Kidney glomerular epithelial cell (primary cell): Measurements from ENCODE around the gene USP35.

Experiments used
- DNase-seq: peaks from one replicate; lab custom pipeline; 2025; lab: John Stamatoyannopoulos, UW

Gene USP35, protein sequence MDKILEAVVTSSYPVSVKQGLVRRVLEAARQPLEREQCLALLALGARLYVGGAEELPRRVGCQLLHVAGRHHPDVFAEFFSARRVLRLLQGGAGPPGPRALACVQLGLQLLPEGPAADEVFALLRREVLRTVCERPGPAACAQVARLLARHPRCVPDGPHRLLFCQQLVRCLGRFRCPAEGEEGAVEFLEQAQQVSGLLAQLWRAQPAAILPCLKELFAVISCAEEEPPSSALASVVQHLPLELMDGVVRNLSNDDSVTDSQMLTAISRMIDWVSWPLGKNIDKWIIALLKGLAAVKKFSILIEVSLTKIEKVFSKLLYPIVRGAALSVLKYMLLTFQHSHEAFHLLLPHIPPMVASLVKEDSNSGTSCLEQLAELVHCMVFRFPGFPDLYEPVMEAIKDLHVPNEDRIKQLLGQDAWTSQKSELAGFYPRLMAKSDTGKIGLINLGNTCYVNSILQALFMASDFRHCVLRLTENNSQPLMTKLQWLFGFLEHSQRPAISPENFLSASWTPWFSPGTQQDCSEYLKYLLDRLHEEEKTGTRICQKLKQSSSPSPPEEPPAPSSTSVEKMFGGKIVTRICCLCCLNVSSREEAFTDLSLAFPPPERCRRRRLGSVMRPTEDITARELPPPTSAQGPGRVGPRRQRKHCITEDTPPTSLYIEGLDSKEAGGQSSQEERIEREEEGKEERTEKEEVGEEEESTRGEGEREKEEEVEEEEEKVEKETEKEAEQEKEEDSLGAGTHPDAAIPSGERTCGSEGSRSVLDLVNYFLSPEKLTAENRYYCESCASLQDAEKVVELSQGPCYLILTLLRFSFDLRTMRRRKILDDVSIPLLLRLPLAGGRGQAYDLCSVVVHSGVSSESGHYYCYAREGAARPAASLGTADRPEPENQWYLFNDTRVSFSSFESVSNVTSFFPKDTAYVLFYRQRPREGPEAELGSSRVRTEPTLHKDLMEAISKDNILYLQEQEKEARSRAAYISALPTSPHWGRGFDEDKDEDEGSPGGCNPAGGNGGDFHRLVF

DNA sequence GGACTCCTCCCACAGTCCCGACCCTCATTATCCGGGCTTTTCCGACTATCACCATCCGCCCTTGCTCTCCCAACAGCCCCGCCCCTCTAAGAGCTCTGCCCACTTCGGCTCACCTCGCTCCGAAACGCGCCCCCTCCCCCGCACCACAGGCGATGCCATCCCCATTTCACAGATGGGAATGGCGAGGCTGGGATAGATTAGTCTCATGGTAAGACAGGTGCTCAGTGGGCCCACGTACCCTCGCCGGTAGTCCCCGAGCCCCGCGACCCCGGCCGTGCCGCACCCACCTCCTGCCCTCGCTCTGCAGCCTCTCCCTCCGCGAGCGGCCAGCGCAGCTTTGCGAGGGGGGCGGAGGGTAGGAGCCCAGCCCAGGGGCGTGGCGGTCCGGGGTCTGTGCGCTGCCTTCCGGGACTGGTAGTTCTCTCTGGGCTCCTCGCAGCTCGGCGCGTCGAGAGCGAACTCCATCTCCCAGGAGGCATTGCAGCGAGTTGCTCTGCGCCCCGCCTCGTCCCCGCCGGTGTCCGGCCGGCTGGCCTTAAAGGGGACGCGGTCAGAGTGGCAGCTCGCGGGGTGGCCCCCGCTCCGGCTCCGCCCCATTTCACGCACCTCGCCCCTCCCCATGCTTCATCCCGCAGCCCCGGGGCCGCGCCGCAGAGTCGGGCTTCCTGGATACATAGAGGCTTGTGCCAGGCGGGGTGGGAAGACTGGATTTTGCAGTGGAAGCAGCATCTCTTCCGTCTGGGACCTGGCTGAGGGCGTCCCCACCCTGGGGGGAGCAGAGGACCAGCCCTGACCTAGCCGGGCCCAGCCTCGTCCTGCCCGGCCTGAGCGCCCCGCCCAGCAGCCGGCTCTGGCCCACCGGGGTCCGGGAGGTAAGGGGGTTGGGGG lies at the start of gene USP35, which contains the start of gene KCTD21:
TSS of gene USP35 (plus strand) at position 634 of the 888 bp plus-strand sequence. CDS start 7,327 bp downstream, outside the sequence.
TSS of gene KCTD21 (minus strand) at position 341 of the 888 bp plus-strand sequence. CDS start 14,072 bp downstream, outside the sequence.
- peak; percentile 93 for DNase-seq

DNA sequence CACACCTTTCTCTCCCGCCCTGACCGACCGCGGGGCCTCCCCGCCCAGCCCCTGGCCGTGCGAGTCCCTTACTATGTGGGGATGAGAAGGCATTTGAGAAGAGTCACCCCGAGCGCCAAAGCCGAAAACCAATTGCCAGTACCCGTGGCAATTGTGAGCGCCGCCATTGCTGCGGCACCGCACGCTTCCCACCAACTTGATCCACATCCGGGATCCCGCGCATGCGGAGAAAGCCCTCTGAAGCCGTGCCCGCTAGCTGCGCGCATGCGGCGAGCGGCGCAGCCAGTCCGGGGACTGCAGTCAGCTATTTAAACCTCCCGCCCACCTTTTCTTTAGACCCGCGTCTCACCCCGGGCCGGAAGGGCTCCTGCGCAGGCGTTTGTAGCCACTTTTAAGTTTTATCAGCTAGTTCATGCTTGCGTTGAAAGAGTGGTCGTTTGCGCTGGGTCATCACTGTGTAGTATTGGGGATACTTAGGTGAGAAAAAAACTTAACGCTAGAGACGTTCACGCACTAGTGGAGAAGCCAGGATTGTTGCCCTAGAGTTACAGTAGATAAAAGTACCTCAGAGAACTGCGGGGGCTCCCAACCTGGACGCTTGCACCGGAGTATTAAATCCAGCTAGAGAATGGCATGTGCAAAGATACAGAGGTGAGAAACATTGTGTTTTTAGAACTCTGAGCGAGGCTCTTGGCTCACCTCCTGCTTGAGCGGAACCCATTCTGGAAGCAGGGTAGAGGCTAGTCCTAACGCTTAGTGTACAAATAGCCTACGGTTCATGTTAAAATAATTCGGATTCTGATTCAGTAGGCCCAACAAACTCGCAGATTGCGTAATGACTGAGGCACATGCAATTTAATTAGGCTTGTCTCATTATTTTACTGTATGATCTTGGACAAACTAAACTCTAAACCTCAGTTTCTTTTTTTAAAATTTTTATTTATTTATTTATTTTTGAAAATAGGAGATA lies 49.0 kb upstream of the USP35 start, which contains the start of gene ALG8:
TSS of gene ALG8 (minus strand) at position 205 of the 970 bp plus-strand sequence. CDS start at position 167, 38 bp downstream.
- peak; percentile 90 for DNase-seq

DNA sequence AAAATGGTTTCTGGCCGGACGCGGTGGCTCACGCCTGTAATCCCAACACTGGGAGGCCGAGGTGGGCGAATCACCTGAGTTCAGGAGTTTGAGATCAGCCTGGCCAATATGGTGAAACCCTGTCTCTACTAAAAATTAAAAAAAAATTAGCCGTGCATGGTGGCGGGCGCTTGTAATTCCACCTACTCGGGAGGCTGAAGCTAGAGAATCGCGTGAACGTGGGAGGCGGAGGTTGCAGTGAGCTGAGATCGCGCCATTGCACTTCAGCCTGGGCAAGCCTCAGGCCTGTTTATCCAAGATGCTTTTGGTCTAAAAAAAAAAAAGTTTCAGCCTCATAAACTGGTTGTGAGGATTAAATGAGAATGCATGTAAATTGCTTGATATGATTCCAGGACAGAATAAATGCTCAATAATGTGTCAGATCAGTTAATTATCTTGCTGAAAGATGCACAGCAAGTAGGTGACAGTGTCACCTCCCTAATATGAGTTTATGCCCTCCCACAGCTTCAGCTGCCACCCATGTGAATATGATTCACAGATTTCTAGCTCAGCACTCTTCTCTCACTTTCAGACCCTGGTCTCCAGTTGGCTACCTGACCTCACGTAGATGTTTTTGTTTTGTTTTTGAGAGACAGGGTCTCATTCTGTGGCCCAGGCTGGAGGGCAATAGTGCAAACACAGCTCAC lies 48.2 kb upstream of the USP35 start:
- no peak for DNase-seq

DNA sequence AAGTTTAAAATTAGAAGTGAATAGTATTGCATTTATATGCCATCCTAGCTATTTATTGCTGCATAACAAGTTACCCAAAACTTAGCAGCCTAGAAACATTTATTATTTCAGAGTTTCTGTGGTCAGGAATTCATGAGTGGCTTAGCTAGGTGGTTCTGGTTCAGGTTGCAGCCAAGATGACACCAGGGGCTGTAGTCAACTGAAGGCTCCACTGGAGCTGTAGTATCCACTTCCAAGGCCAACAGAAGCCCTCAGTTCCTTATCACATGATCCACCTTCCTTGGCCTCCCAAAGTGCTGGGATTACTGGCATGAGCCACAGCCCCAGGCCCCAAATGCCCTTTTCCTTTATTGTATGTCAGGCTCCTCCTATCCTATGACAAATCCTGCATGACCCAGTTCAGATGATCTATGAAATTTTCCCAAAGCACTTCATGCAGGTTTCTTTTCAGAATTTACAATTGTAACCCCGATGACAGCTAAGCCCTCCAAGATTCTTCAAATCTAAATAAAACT lies 43.2 kb upstream of the USP35 start:
- no peak for DNase-seq

DNA sequence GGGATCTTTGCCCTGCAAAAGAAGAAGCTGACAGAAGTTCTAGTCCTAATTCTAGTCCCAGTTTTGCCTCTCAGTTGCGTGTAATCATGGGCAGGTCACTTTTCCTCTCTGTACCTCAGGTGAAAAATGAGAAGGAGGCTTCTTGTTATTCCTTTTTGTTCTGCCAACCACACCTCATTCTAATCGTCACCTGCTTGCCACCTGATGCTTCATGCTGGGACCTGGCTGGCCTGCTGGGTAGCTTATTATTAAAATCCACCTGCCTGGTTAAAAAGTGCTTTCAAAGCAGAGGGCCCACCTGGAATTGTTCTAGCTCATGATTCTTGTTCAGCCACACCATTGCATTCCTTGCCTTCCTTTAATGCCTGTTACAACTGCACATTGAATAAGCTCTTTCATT lies 40.9 kb upstream of the USP35 start:
- no peak for DNase-seq

DNA sequence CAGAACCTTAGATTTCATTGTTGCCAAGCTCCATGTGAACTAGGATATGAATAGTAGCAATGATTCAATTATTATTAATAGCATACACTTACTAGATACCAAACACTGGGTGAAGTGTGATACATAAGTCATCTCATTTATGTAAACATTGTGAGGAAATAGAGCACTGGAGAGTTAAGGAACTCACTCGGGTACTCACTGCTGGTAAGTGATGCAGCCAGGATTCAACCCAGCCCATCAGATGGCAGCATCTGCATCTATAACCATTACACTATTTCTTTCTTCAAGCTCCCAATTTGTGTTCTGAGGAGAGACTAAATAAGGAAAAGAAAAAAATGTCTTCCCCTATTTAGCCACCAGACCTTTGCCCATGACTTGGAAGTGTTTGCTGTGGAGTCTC lies 39.1 kb upstream of the USP35 start:
- peak; percentile 28 for DNase-seq

DNA sequence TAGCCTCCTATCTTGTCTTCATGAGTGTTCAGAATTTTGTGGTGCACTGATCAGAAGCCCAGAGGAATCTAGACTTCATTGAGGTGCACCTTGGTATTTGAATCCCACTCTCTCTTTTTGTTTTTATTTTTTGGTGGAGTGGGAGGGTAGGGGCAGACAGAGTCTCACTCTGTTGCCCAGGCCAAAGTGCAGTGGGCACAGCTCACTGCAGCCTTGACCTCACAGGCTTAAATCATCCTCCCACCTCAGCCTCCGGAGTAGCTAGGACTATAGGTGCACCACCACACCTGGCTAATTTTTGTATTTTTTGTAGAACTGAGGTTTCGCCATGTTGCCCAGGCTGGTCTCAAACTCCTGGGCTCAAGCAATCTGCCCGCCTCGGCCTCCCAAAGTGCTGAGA lies 38.4 kb upstream of the USP35 start:
- DNase-seq, result no peak

DNA sequence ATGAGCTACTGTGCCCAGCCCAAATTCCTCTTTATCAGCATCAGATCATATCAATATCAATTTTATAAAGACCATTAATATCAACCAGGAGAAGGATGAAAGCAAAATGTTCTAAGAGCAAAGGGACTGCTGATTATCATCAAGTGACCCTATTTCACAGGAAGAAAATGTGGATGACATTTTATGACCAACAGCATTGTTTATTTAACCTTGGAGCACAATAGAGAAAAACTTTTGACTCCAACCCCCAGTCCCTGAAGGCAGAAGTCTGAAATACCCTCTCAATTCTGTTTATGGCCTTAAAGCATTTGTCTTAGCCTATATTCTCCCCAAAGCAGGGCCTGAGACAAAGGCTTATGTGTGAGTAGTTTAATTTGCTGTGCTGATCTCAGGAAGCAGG lies 38.0 kb upstream of the USP35 start:
- no peak for DNase-seq

DNA sequence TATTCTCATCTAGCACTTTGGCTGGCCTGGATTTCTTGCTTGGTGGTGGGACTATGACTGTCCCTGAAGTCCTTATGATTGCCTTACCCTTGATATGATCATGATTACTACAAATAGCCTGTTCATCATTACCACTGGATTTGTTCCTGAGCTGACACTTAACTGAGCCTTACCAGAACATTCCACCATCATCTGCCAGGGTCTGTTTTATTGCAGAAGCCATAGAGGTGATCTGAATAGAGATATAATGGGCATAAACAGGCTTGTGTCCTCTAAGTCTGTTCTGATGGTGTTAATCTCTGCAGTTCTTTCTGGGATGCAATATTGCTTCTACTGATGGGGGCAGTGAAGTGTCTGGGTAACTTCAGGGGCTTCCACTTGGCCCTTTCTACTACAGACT lies 36.9 kb upstream of the USP35 start:
- no peak for DNase-seq

DNA sequence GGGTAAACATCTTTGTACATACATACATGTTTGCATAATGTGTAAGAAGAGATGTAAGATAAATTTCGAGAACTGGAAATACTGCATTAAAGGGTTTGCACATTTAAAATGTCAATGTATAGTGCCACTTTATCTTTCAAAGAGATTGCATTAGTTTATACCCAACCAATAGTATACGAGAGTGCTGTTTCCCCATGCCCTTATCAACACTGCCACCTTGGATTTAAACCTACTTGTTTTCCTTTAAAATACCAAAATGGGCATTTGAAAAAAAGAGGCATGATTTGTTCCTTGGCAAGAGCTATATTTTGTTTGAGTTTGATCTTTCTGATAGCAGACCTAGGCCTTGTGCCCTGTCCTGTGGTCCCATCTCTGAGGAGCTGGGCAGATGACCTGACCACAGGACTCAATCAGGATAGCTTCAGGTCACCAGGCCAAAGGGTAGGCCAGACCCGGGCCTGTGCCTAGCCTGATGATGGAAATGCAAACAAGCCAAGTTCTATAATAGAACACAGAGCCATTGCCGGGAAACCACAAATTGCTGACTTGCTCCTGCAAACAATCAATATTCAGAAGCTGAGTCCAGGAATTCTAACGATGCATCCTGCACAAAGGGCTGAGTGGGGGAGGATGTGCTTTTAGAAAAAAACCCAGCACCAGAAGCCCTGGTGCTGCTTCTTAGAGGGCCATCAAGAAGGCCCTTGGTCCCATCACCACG lies 32.4 kb upstream of the USP35 start:
- no peak for DNase-seq

DNA sequence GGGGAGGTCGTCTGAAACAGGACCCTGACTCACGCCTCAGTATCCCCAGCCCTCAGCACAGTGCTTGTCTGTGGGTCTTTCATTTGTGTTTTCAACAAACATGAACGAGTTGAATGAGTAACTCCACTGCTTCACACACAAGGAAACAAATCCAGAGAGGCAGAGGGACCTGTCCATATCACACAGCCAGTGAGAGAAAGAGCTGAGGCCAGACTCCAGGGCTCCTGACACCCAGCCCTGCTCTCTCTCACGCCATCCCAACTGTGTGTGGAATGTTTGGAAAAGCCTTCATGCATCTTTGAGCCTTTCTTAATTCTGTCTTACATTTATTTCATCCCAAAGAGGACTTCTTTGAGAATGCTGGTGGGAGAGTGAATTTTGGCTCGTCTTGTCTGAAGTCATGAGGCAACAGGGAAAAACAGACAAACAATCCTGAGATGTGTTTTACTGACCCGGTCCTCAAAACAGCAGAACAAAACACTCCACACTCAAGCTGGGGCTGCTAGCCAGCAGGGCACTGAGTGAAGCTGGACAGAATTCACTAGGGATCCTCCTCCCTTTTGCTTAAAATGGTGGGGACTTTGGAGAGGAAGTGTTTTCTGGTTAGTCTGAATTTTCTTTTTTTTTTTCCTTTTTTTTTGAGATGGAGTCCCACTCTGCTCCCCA lies 29.6 kb upstream of the USP35 start:
- no peak for DNase-seq

DNA sequence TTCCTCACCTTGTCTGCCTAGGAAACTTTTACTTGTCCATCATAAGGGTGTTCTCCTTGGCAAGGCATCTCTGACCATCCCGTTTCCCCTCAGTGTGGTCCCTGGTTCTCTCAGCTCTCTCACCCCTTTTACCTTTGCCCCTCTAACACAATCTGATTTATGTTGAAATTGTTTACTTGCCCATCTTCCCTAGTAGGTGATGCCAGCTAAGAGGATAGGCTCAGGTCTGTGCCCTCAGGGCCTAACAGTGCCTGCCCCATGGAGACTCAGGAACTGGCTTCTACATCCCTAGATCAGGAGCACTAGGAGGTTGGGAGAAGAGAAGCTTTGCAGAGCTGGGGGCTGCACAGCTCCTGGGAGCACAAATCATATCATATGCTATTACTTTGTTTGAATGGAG lies 28.2 kb upstream of the USP35 start:
- DNase-seq, result no peak

DNA sequence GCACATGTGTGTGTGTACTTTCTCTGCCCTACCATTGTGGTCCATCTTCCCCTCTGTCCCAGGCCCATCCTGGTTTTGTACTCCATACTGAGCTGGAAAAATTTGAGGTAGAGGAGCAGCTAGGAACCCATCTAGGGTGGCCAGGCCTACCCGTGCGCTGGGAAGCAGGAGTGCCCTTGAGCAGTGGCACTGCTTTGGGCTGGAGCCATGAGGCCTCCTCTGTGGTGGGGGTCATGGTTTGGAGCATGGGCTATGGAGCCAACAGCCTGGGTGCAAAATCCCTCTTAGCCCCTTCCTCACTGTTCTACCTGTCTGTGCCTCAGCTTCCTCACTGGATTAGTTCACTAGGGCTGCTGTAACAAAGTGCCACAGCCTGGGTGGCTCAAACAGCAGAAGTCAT lies 27.4 kb upstream of the USP35 start:
- DNase-seq, result no peak

DNA sequence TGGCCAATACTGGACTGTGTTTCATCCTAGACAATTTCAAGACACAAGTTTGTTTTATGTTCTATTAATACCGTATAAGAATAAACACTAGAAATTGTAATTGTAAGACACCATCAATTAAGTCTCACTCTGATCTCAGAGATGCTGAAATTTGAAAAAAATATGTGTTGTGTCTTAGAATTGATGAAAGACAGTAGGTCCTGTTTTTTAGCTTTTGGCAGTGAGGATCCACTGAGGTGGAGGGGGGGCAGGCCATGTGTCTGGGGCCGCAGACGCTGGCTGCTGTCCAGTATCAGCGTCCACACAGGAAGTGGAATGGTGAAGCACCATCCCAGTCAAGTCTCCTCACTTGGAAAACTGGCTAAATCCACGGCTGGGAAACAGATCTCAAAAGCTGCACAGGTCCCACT lies 26.8 kb upstream of the USP35 start:
- DNase-seq, result no peak

DNA sequence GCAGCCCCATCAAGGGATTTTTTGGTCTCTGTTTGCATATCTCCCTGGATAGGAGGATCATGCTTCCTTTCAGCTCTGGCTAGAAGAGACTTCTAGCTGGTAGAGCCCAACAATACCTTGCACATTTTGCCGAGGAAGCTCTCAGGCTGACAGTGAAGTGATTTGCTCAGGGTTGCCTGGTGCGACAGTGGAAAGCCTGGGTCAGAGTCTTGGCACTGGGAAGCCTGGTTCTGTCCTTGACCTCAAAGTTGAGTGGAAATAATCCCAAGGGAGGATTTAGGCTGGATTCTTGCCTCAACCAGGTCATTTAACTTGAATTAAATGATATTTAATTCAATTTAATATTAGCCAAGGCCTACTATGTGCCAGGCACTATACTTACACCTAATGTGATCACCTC lies 24.9 kb upstream of the USP35 start:
- no peak for DNase-seq

DNA sequence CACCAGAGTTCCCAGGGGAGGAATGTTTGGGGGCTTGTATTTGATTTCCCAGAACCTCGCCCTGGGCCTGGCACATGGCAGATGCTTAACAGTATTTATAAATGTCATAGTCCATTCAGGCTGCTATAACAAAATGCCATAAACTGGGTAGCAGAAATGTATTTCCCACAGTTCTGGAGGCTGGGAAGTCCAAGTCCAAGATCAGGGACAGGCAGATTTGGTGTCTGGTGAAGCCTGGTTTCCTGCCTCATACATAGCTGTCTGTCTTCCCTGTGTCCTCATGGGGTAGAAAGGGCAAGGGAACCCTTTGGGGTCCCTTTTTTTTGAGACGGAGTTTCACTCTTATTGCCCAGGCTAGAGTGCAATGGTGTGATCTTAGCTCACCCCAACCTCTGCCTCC lies 24.2 kb upstream of the USP35 start:
- DNase-seq, result no peak

DNA sequence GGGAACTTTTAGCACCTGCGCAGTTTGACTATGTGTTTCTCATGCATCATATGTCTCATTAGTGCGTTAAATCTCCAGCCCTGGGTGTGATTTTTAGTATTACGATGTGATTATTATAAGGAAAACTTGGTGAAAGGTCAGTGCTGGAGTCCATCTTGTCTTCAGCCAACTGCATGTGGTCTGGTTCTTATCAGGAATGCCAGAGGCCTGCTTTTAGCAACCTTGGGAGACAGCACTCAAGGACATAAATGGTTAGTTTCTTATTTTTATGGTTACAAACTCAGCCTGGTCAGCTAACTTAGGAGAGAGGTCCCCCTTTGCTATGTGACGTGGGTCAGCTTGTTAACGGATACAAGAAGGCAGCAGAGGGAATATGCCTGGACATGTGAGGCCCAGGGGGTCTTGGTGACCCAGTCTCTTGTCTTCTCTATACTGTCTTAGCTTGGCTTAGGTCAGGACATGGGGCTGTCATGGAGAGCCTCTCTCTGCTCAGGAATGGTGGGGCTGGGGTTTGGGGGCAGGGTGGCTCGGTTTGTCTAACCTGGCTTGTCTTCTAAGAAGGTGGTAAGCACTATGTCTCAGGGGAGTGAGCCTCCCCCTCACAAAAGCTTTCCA lies 21.8 kb upstream of the USP35 start:
- no peak for DNase-seq
